ENCODE measurements around the gene MYRF.

MYRF gene

DNA sequence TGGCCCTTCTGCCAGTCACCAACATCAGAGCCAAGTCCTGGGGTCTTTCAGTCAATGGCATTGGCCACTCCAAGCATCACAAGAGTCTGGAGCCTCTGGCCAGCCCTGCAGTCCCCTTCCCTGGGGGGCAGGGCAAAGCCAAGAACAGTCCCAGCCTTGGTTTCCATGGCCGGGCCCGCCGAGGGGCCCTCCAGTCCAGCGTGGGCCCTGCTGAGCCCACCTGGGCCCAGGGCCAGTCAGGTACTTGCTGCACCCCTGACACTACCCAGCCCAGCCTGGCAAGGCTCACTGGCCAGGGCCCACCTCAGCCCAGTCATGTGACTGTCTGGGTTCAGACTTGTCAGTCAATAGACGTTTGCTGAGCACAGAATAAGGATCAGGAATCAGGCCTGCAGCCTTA, 29.1 kb downstream of the MYRF start:
- no peaks in the 10 kb centered on the region for H3K27me3 ChIP-seq (ENCODE audit: insufficient read depth, poor library complexity, severe bottlenecking)
- TF ChIP-seq, protein P1, sequence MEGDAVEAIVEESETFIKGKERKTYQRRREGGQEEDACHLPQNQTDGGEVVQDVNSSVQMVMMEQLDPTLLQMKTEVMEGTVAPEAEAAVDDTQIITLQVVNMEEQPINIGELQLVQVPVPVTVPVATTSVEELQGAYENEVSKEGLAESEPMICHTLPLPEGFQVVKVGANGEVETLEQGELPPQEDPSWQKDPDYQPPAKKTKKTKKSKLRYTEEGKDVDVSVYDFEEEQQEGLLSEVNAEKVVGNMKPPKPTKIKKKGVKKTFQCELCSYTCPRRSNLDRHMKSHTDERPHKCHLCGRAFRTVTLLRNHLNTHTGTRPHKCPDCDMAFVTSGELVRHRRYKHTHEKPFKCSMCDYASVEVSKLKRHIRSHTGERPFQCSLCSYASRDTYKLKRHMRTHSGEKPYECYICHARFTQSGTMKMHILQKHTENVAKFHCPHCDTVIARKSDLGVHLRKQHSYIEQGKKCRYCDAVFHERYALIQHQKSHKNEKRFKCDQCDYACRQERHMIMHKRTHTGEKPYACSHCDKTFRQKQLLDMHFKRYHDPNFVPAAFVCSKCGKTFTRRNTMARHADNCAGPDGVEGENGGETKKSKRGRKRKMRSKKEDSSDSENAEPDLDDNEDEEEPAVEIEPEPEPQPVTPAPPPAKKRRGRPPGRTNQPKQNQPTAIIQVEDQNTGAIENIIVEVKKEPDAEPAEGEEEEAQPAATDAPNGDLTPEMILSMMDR (IDR thresholded peaks at IDR 0.05; ENCODE audit: insufficient read depth, low read length): no peak
- TF ChIP-seq SPI1 (IDR thresholded peaks at IDR 0.05; ENCODE audit: borderline replicate concordance, low read depth): no peak
- TF ChIP-seq POLR2AphosphoS5 (IDR thresholded peaks at IDR 0.05; ENCODE audit: low read depth): no peak
- no peak for TF ChIP-seq GABPA (IDR thresholded peaks at IDR 0.05; ENCODE audit: low read depth)
- TF ChIP-seq, protein P2, sequence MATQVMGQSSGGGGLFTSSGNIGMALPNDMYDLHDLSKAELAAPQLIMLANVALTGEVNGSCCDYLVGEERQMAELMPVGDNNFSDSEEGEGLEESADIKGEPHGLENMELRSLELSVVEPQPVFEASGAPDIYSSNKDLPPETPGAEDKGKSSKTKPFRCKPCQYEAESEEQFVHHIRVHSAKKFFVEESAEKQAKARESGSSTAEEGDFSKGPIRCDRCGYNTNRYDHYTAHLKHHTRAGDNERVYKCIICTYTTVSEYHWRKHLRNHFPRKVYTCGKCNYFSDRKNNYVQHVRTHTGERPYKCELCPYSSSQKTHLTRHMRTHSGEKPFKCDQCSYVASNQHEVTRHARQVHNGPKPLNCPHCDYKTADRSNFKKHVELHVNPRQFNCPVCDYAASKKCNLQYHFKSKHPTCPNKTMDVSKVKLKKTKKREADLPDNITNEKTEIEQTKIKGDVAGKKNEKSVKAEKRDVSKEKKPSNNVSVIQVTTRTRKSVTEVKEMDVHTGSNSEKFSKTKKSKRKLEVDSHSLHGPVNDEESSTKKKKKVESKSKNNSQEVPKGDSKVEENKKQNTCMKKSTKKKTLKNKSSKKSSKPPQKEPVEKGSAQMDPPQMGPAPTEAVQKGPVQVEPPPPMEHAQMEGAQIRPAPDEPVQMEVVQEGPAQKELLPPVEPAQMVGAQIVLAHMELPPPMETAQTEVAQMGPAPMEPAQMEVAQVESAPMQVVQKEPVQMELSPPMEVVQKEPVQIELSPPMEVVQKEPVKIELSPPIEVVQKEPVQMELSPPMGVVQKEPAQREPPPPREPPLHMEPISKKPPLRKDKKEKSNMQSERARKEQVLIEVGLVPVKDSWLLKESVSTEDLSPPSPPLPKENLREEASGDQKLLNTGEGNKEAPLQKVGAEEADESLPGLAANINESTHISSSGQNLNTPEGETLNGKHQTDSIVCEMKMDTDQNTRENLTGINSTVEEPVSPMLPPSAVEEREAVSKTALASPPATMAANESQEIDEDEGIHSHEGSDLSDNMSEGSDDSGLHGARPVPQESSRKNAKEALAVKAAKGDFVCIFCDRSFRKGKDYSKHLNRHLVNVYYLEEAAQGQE (IDR thresholded peaks at IDR 0.05; ENCODE audit: insufficient replicate concordance, low read depth): no peak
- no peak for DNase-seq (ENCODE audit: low read depth in 1 of 2, low spot score in 1 of 2)
- H3K4me3 ChIP-seq (replicated peaks; ENCODE audit: insufficient read depth, low read length): no peak overlapping the region
- no peak overlapping the region for H3K27ac ChIP-seq (replicated peaks)

DNA sequence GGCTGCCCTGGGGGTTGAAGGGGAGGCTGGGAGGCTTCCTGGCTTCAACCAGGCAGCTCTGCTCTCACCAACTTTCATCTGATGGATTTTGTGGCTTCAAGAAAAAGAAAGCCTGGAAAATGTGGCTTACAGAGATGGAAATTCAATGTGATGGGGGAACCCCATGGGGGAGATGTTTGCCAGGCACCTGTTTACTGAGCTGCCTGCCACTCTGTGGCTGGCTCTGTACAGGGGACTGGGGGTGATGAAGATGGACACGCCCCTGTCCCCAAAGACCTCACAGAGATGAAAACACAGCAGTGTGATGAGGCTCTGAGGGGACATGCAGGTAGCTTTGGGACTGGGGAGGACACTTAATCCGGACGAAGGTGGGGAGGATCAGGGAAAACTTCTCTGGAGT, 29.9 kb downstream of the MYRF start:
- DNase-seq (ENCODE audit: low read depth in 1 of 2, low spot score in 1 of 2): no peak
- H3K27me3 ChIP-seq (ENCODE audit: insufficient read depth, poor library complexity, severe bottlenecking): no peaks in the 10 kb centered on the region
- TF ChIP-seq POLR2AphosphoS5 (IDR thresholded peaks at IDR 0.05; ENCODE audit: low read depth) (no peak), GABPA (IDR thresholded peaks at IDR 0.05; ENCODE audit: low read depth) (no peak), SPI1 (IDR thresholded peaks at IDR 0.05; ENCODE audit: borderline replicate concordance, low read depth) (no peak)
- TF ChIP-seq, protein P2 (IDR thresholded peaks at IDR 0.05; ENCODE audit: insufficient replicate concordance, low read depth): no peak
- TF ChIP-seq, protein P1 (IDR thresholded peaks at IDR 0.05; ENCODE audit: insufficient read depth, low read length): no peak
- H3K4me3 ChIP-seq (replicated peaks; ENCODE audit: insufficient read depth, low read length): no peak overlapping the region
- H3K27ac ChIP-seq (replicated peaks): no peak overlapping the region

DNA sequence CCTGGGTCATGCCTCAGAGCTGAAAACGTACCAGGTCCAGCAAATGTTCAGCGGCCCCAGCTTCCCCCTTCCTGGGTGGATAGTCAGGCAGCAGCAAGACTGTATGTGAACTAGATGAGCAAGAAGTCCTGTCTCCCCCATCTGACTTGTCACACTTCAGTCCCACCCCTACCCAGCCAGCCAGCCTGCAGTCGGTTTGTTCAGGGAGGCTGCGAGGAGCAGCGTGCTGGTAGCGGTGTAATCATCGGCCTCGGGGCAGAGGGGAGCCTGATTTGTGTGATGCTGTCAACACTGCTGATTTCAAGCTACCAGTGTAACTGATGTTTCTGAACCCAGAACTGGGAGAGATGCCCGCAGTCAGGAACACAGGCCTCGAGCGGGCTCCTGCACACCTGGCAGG, 30.4 kb downstream of the MYRF start:
- Histone ChIP-seq H3K27ac (replicated peaks) (no peak overlapping the region), H3K27me3 (ENCODE audit: insufficient read depth, poor library complexity, severe bottlenecking) (no peaks in the 10 kb centered on the region), H3K4me3 (replicated peaks; ENCODE audit: insufficient read depth, low read length) (no peak overlapping the region)
- no peak for DNase-seq (ENCODE audit: low read depth in 1 of 2, low spot score in 1 of 2)
- TF ChIP-seq GABPA (IDR thresholded peaks at IDR 0.05; ENCODE audit: low read depth): no peak
- TF ChIP-seq, protein P1 (IDR thresholded peaks at IDR 0.05; ENCODE audit: insufficient read depth, low read length): no peak
- no peak for TF ChIP-seq POLR2AphosphoS5 (IDR thresholded peaks at IDR 0.05; ENCODE audit: low read depth)
- TF ChIP-seq SPI1 (IDR thresholded peaks at IDR 0.05; ENCODE audit: borderline replicate concordance, low read depth): no peak

All from HL-60 (cell line).